ENCODE data around the gene NR1D1. TPM values are rescaled to one million over a fixed set of nuclear protein-coding genes. Genes with fewer than 3 reads are reported as not detected.

The NR1D1 gene
- total and polyA plus RNA-seq, 2 of the 13 experiments (the other 11 are each of a cell fraction or from before 2014, with no cell fraction given), result 2.1 to 2.7 TPM

GRCh38 chr17:40103071-40103661 is 2.8 kb upstream of the NR1D1 start (continued):
- TF ChIP-seq ZNF407 (CRISPR knock-in tag; IDR thresholded peaks at IDR 0.05; ENCODE audit: not compliant biosample characterization) (no peak), NFAT5 (CRISPR knock-in tag; IDR thresholded peaks at IDR 0.05) (no peak), ZNF34 (CRISPR knock-in tag; IDR thresholded peaks at IDR 0.05; ENCODE audit: borderline replicate concordance) (no peak), ZNF546 (CRISPR knock-in tag; conservative IDR thresholded peaks at IDR 0.05) (no peak), NBN (conservative IDR thresholded peaks at IDR 0.05) (no peak), NR2F2 (IDR thresholded peaks at IDR 0.05; ENCODE audit: borderline replicate concordance, low read depth) (no peak), IRF9 (CRISPR knock-in tag; IDR thresholded peaks at IDR 0.05; ENCODE audit: borderline replicate concordance) (0 out of 2 replicates have a peak, but pooled peaks have one; percentile 26), ZKSCAN5 (CRISPR knock-in tag; IDR thresholded peaks at IDR 0.05) (no peak), ZNF501 (CRISPR knock-in tag; IDR thresholded peaks at IDR 0.05) (no peak), HOXA5 (CRISPR knock-in tag; IDR thresholded peaks at IDR 0.05) (0 out of 2 replicates have a peak, but pooled peaks have one; percentile 28), MTF2 (CRISPR knock-in tag; IDR thresholded peaks at IDR 0.05; ENCODE audit: borderline replicate concordance) (no peak), ZNF275 (CRISPR knock-in tag; IDR thresholded peaks at IDR 0.05; ENCODE audit: borderline replicate concordance) (no peak)
